ENCODE data around the gene SLC13A5.

DNA sequence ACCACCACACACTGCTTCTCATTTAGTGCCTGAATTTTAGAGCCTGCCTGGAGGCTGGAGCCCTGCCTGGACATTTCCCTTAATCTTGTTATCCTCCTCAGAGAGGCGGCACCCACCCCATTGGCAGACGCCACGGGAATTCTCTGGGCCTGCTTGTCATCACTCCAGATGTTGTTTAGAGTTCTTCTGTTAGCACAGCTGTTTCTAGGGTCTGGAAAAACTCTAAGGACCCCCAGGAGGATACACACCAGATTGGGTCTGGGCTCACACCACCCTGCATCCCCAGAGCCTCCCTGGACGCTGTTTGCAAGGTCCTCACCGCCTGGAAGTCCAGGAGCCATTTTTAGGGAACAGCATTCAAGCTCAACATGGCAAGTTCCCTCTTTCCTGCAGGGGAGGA is 42.1 kb upstream of the SLC13A5 start:
- TF ChIP-seq ZNF584 (CRISPR knock-in tag; IDR thresholded peaks at IDR 0.05; ENCODE audit: low read depth) (no peak), GABPB2 (CRISPR knock-in tag; conservative IDR thresholded peaks at IDR 0.05) (no peak), NBN (IDR thresholded peaks at IDR 0.05; ENCODE audit: low read depth) (no peak)
- TF ChIP-seq, protein P1, sequence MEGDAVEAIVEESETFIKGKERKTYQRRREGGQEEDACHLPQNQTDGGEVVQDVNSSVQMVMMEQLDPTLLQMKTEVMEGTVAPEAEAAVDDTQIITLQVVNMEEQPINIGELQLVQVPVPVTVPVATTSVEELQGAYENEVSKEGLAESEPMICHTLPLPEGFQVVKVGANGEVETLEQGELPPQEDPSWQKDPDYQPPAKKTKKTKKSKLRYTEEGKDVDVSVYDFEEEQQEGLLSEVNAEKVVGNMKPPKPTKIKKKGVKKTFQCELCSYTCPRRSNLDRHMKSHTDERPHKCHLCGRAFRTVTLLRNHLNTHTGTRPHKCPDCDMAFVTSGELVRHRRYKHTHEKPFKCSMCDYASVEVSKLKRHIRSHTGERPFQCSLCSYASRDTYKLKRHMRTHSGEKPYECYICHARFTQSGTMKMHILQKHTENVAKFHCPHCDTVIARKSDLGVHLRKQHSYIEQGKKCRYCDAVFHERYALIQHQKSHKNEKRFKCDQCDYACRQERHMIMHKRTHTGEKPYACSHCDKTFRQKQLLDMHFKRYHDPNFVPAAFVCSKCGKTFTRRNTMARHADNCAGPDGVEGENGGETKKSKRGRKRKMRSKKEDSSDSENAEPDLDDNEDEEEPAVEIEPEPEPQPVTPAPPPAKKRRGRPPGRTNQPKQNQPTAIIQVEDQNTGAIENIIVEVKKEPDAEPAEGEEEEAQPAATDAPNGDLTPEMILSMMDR (IDR thresholded peaks at IDR 0.05 in 2 of 3, conservative IDR thresholded peaks at IDR 0.05 in 1 of 3; ENCODE audit: insufficient read depth in 2 of 3, low read depth in 1 of 3, low read length in 3 of 3) = no peak
- TF ChIP-seq, protein P2, sequence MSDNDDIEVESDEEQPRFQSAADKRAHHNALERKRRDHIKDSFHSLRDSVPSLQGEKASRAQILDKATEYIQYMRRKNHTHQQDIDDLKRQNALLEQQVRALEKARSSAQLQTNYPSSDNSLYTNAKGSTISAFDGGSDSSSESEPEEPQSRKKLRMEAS (CRISPR knock-in tag; IDR thresholded peaks at IDR 0.05) = no peak
